HFF-Myc (cell line): ENCODE results near the gene PMS1.

ENCODE experiments used
- DNase-seq: peaks from one replicate; pipeline ENCODE4 v3.0.0-alpha.2; 2011; ENCODE audit warnings: low read depth; ENCODE audit errors: extremely low read depth
- H3K4me3 ChIP-seq: replicated peaks from 2 replicates; pipeline ENCODE4 v1.5.1; 2011; ENCODE audit warnings: low read depth, mild to moderate bottlenecking, control low read depth, low read length
- CTCF ChIP-seq: IDR thresholded peaks from 2 replicates; pipeline ENCODE4 v1.5.1; 2012; ENCODE audit warnings: mild to moderate bottlenecking, low read depth, low read length, control low read depth; ENCODE audit errors: missing control alignments

The PMS1 gene

GRCh38 chr2:189862751-189863150, 78.5 kb downstream of the PMS1 start:
- DNase-seq, result no peak
- no peak for TF ChIP-seq CTCF
- H3K4me3 ChIP-seq, result no peak overlapping the region

- H3K4me3 ChIP-seq, result no peak overlapping the region
- no peak for TF ChIP-seq CTCF
- DNase-seq, result no peak
These were observed 81.6 kb downstream of the PMS1 start for GRCh38 chr2:189865826-189866225.

GRCh38 chr2:189866296-189866695, 82.0 kb downstream of the PMS1 start:
- H3K4me3 ChIP-seq, result no peak overlapping the region
- no peak for TF ChIP-seq CTCF
- no peak for DNase-seq

- no peak overlapping the region for H3K4me3 ChIP-seq
- TF ChIP-seq CTCF, result no peak
- no peak for DNase-seq
These were observed 84.6 kb downstream of the PMS1 start for GRCh38 chr2:189868896-189869295.

GRCh38 chr2:189870381-189871085, 86.3 kb downstream of the PMS1 start:
- no peak for DNase-seq
- no peak for TF ChIP-seq CTCF
- H3K4me3 ChIP-seq, result no peak overlapping the region

- H3K4me3 ChIP-seq, result no peak overlapping the region
- no peak for DNase-seq
- TF ChIP-seq CTCF, result no peak
These were observed 89.4 kb downstream of the PMS1 start for GRCh38 chr2:189873696-189874095.
